ENCODE results near the gene DOCK11. TPM values are rescaled to one million over a fixed set of nuclear protein-coding genes. Genes with fewer than 3 reads are reported as not detected.

DOCK11 gene
- total RNA-seq, 3 donors from 2014 or later: 4.5 to 31.6 (median 8.4) TPM

DNA sequence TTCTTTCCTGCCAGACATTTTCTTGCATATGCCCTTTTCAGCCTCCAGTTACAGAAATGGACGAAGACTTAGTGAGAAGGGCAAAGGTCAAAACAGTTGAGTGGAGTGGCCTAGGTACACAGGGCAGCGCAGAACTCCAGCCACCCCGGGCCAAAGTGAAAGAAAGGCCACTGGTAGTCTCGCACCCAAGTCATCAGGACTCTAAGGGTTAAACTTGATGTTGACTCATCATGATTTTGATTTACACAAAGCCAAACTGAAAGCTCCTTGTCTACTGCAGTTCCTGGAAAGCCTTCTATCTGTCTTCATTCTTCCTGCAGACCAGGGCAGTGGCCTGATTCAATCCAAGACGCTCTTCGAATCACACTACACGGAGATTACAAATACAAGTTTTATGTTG is 229.2 kb downstream of the DOCK11 start:
- DNase-seq (peak in 2 of 3 donors; percentile 23 to 32), ATAC-seq (peak; percentile 27)
- no peak overlapping the region for H3K4me3 ChIP-seq
- intact Hi-C loops (cut with DNase I, micrococcal nuclease): no loop called here
- H3K4me1 ChIP-seq (ENCODE audit: low read depth): peaks cover 6% of the 10 kb centered on the region
- H3K9me3 ChIP-seq: no peaks in the 10 kb centered on the region
- TF ChIP-seq, protein P1, sequence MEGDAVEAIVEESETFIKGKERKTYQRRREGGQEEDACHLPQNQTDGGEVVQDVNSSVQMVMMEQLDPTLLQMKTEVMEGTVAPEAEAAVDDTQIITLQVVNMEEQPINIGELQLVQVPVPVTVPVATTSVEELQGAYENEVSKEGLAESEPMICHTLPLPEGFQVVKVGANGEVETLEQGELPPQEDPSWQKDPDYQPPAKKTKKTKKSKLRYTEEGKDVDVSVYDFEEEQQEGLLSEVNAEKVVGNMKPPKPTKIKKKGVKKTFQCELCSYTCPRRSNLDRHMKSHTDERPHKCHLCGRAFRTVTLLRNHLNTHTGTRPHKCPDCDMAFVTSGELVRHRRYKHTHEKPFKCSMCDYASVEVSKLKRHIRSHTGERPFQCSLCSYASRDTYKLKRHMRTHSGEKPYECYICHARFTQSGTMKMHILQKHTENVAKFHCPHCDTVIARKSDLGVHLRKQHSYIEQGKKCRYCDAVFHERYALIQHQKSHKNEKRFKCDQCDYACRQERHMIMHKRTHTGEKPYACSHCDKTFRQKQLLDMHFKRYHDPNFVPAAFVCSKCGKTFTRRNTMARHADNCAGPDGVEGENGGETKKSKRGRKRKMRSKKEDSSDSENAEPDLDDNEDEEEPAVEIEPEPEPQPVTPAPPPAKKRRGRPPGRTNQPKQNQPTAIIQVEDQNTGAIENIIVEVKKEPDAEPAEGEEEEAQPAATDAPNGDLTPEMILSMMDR (IDR thresholded peaks at IDR 0.05): no peak
- H3K36me3 ChIP-seq (ENCODE audit: low read depth): no peaks in the 10 kb centered on the region

DNA sequence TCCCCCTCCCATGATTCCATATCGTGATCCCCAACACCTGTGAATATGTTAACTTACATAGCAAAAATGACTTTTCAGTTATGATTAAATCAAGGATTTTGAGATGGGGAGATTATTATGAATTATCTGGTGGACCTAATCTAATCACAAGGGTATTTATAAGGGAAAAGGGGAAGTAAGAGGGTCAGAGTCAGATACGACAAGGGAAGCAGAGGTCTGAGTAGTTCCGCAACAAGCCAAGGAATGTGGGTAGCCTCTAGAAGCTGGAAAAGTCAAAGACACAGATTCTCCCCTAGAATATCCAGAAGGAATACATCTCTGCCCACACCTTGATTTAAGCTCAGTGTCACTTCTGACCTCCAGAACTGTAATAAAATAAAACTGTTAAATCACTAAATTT is 230.8 kb downstream of the DOCK11 start:
- intact Hi-C loops (cut with DNase I, micrococcal nuclease): no loop called here
- H3K4me3 ChIP-seq: no peak overlapping the region

DNA sequence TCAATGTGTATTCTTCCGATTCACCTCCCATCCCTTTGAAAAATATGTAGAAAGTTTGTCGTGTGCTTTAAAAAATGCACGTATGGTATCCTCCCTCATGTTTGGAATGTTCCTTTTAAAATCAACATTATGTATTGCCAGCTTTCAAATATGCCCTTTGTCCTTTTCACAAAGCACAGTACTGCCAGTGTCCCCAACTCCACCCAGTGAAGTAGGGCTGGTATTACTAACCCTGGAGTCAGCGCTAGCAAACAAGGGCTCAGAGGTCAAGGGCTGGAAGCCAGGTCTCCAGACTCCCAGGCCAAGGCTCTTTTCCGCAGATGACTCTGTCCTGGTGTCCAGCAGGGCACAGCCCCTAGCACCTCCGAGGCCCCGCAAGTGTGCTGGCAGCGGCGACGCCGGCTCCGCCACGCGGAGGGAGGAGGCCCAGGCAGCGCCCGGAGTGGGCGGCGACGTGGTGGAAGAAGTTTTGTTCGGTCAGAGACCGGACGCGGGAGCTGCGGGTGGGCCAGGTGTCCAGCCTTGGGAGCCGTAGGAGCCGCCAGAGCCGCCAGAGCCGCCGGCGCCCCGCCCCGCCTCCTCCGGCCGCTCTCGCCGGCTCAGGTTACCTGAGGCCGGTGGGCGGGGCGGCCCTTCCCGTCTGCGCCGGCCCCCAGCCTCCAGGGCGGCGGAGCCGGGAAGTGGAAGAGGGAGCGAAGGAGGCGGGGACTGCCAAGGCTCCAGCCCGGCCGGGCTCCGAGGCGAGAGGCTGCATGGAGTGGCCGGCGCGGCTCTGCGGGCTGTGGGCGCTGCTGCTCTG is 231.5 kb downstream of the DOCK11 start, which contains the start of gene IL13RA1:
TSS of gene IL13RA1 (plus strand) at position 720 of the 799 bp plus-strand sequence. CDS start at position 753, 33 bp downstream.
- intact Hi-C loops (cut with DNase I, micrococcal nuclease): no loop called here
- peaks cover 9% of the 10 kb centered on the region for H3K4me1 ChIP-seq (ENCODE audit: low read depth)
- H3K4me3 ChIP-seq: peak within 1 kb of the TSS; percentile 48
- ATAC-seq (peak; percentile 90), DNase-seq (peak; percentile 81 to 87 (median 86))
- no peaks in the 10 kb centered on the region for H3K36me3 ChIP-seq (ENCODE audit: low read depth)
- TF ChIP-seq, protein P1 (IDR thresholded peaks at IDR 0.05): no peak
- H3K9me3 ChIP-seq: no peaks in the 10 kb centered on the region

More for the DNA sequence above, 230.8 kb downstream of the DOCK11 start:
- DNase-seq (no peak), ATAC-seq (no peak)
- H3K4me1 ChIP-seq (ENCODE audit: low read depth): peaks cover 9% of the 10 kb centered on the region
- TF ChIP-seq, protein P1 (IDR thresholded peaks at IDR 0.05): no peak
- no peaks in the 10 kb centered on the region for H3K36me3 ChIP-seq (ENCODE audit: low read depth)
- H3K9me3 ChIP-seq: no peaks in the 10 kb centered on the region

DNA sequence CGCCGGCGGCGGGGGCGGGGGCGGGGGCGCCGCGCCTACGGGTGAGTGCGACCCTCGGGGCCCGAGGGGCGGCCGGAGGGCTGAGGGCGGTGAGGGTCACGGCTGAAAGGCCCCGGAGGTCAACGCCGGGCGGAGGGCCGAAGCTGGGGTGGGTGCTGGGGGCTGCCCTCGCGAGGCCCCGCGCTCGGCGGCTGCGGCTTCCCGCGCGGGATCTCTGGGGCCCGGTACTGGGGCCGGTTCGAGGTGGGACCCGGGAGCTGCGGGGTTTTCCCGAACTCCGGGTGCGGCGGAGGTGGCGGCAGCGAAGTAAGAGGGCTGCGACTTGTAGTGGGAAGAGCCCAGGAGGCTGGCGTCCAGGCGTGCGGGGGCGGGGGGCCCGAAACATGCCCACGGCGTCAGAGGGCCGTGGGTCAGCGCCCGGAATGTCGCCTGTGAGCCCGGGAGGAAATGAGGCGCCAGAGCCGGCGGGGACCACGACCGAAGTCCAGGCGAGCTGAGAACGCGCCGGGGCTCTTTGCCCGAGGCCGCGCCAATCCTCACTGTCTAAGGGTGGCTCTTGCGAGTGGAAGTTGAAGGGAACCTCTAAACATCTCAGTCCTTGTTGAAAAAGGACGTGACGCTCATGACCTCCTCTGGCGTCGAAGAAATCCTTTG is 232.2 kb downstream of the DOCK11 start:
- ATAC-seq (peak; percentile 20), DNase-seq (peak; percentile 40 to 64 (median 60))
- peak overlapping the region; percentile 48 for H3K4me3 ChIP-seq
- intact Hi-C loops (cut with DNase I, micrococcal nuclease): no loop called here
- TF ChIP-seq, protein P1 (IDR thresholded peaks at IDR 0.05): no peak
- no peaks in the 10 kb centered on the region for H3K9me3 ChIP-seq
- no peaks in the 10 kb centered on the region for H3K36me3 ChIP-seq (ENCODE audit: low read depth)
- peaks cover 9% of the 10 kb centered on the region for H3K4me1 ChIP-seq (ENCODE audit: low read depth)

DNA sequence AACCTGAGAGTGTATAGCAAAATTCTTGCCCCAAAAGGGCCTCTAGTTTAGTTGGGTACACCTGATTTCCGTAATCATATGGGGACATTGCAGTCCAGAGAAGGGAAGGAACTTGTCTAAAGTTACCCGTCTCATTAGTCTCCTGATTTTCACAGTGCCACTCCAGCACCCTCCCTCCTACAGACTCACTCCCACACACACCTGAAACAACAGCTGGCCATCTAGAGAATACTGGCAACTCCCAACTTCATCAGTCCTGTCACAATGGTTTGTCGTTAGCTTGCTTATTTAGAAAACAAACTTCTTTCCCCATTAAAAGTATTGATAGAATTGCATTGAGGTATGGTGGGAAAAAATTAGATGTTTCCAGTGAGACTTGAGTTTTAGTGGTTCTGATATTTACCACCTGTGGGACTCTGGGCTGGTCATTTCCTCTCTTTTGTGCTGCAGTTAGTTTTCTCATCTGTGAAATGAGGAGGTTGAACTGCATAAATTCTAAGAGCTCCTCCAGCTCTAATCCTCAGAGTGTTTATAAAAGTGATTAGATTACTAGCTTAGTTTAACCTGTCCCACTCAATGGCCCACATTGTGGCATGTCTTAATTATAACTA is 233.5 kb downstream of the DOCK11 start:
- ATAC-seq (no peak), DNase-seq (no peak)
- Histone ChIP-seq H3K9me3 (no peaks in the 10 kb centered on the region), H3K4me1 (ENCODE audit: low read depth) (peaks cover 9% of the 10 kb centered on the region), H3K4me3 (no peak overlapping the region), H3K36me3 (ENCODE audit: low read depth) (no peaks in the 10 kb centered on the region)
- intact Hi-C loops (cut with DNase I, micrococcal nuclease): no loop called here
- TF ChIP-seq, protein P1 (IDR thresholded peaks at IDR 0.05): no peak
